NK-92 (cell line): ENCODE measurements around the gene CRISP2.

Source experiments
- DNase-seq: peaks from one replicate; lab custom pipeline; 2025; ENCODE audit not compliant: unreplicated experiment; lab: John Stamatoyannopoulos, UW

The CRISP2 gene

DNA sequence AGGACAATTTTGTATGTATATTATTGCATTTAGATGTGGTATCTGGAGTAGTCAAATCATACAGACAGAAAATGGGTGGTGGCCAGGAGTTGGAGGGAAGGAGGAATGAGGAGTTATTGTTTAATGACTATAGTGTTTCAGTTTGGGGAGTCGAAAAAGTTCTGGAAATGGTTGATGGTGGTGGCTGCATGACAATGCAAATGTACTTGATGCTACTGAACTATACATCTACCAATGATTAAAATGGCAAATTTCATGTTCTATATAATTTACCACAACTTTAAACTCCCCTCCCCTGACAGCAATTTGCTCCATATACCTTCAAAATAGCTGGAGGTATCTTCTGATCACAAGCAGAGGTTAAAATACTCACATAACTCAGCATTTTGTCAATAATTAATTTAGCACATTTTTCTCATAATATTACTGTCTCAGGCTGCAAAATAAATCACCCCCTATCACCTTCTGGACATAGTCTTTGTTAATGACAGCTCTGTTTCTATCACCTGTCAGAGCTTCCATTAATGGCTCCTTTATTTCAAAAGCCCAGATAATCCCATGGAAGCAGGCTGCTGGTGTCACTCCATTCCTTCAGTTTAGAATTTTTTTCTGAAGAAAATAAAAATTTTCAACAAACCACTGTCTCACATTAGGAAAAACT lies 51.0 kb downstream of the CRISP2 start:
- no peak for DNase-seq

GRCh38 chr6:49653942-49654341 lies 59.4 kb downstream of the CRISP2 start:
- DNase-seq: no peak

- no peak for DNase-seq
These were observed 59.9 kb downstream of the CRISP2 start for GRCh38 chr6:49653438-49653837.

GRCh38 chr6:49651239-49651638 lies 62.1 kb downstream of the CRISP2 start:
- DNase-seq: no peak

DNA sequence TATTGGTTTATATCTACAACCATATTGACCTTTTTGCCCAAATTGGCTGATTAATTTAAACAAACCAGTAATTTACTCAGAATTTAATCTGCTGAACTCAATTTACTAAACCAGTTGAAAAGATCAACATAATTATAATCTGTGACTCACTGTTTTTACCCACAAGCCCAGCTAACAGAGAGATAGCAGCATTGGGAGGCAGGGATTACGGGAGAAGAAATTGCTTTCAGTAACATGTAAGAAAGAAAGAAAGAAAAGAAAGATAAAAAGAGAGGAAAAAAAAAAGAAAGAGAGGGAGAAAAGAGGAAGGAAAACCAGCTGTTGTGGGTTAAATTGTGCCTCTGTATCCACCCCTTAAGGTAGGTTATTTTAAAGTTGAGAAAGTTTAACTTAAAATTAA lies 63.4 kb downstream of the CRISP2 start:
- no peak for DNase-seq

GRCh38 chr6:49648036-49648435 lies 65.3 kb downstream of the CRISP2 start:
- no peak for DNase-seq

DNA sequence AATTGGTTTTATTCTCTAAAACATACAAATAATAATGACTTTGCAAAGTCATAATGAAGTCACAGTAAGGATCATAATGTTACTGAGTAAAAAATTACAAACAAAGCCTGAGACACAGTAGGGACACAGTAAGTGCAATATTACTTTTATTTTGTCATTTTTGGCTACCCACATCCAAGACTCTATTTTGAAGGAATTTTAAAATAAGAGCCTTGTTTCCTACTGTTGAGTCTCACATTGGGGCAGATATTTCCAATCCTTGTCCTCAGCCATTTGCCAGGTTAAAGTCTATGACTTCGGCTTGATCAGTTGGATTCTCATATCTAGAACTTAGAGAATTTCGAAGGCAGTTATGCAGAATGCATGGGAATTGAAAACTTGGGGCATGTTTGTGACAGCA lies 65.9 kb downstream of the CRISP2 start:
- DNase-seq: no peak

DNA sequence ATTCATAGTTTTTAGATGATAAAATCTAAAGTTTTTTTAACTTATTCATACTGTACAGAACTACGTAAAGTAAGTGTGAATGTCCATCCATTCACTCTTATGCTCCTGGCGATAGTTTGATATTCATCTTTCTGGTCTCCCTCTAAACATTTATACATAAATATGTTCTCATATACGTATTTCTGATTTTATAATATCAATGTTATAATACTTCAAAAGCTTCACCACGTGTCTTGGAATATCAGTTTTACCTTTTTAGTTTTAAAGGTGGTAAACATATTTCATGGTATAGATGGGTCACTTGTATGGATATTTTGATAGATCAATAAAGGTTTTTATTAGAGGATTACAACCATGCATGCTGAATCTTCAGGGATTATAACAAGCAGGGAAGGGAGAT lies 66.4 kb downstream of the CRISP2 start:
- no peak for DNase-seq

DNA sequence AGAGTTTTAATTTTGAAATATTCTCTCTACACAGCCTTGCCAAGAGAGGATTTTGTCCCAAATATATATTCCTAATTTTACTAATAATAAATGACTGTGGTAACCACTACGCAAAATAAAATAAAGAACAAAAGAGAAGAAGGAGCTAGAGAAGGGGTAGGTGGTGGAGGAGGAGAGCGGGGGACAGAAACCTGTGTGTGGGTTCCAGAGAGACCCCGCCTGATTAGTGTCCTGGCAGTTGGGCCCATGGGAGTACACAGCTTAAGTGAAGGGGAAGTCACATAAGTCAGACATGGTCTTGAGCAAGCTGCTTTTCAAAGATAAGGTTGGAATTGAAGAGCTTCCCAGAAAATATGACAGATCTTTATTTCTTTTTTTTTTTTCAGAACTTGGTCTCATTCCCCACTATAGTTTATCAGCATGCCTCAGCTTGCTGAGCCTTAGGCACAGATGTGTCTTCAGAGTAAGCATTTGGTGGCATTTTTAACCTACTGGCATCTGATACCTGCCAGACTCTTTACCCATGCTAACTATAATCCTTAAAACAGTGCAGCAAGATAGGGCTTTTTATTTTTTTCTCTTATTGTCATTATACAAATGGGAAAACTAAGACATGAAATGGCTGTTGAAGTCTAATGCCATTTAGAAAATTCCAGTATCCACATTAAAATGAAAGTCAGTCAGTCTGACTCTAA lies 67.1 kb downstream of the CRISP2 start:
- no peak for DNase-seq

DNA sequence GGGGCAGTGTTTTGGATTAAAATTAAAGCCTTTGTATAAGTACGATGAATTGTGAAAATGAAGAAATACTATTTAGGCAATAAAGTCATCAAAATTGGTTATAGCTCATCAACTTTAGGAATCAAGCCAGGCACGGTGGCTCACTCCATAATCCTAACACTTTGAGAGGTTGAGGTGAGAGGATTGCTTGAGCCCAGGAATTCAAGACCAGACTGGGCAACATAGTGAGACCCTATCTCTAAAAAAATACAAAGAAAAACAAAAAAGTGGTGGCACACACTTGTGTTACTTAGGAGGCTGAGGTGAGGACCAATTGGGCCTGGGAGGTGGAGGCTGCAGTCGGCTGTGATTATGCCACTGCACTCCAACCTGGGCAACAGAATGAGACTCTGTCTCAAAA lies 68.2 kb downstream of the CRISP2 start:
- no peak for DNase-seq
